Breast epithelium (tissue), 4 donors: ENCODE results near the gene LYG1. TPM values are rescaled to one million over a fixed set of nuclear protein-coding genes. Genes with fewer than 3 reads are reported as not detected.
"Not testable (repeated sequence)": the region's sequence is repeated elsewhere in the genome, so short reads cannot be mapped to it uniquely, and the experiment has no call there.

Source experiments
- DNase-seq, 2 donors: peaks; one replicate each; pipeline ENCODE4 v3.0.0-alpha.2; 2019; ENCODE audit warnings: low spot score in 2 of 2
- H3K27ac ChIP-seq, 2 donors: fragments of 200-600 bp; sonication (generic) in 1 of 2; one replicate each; pipeline ENCODE4 v1.5.1; 2016 to 2019; ENCODE audit warnings: mild to moderate bottlenecking in 1 of 2
- H3K27me3 ChIP-seq, 2 donors: fragments of 200-600 bp; sonication (generic) in 1 of 2; one replicate each; pipeline versions ENCODE4 v1.5.1 to v1.6.0; 2017 to 2019; ENCODE audit warnings: control low read depth in 1 of 2, mild to moderate bottlenecking in 1 of 2
- H3K36me3 ChIP-seq: fragments of 200-600 bp; one replicate; pipeline ENCODE4 v1.5.1; 2019
- H3K4me1 ChIP-seq, 2 donors: fragments of 200-600 bp; sonication (generic); one replicate each; pipeline ENCODE4 v1.5.1; 2016 to 2019; ENCODE audit warnings: control low read depth in 1 of 2
- H3K4me3 ChIP-seq, 3 donors: fragments of 200-600 bp; sonication (generic); 1 replicate in 2 of 3; 2 replicates in 1 of 3; pipeline ENCODE4 v1.5.1; 2016 to 2019; ENCODE audit warnings: mild to moderate bottlenecking in 3 of 3, moderate library complexity in 2 of 3
- H3K9me3 ChIP-seq, 2 donors: fragments of 200-600 bp; sonication (generic) in 1 of 2; one replicate each; pipeline ENCODE4 v1.5.1; 2016 to 2019; ENCODE audit warnings: control low read depth in 1 of 2
- POLR2A ChIP-seq: fragments of 450-650 bp; IDR thresholded peaks from one replicate; pipeline ENCODE4 v1.6.1; 2016; ENCODE audit warnings: antibody characterized with exemption, mild to moderate bottlenecking, moderate library complexity
- POLR2AphosphoS5 ChIP-seq, 3 donors: sonication (generic); formaldehyde crosslinking; IDR thresholded peaks; one replicate each; pipeline ENCODE4 v1.6.1; 2017; ENCODE audit warnings: antibody characterized with exemption in 3 of 3
- intact Hi-C: fragments of 100-400 bp; cut with DNase I; formaldehyde crosslinking; loops from one replicate; pipeline ENCODE4 v1.15.1; 2023; ENCODE audit warnings: low total_unique reads
- total RNA-seq, 3 donors: library from RNA; depleted of rRNA; stranded (reverse); fragments of >200 nt; gene quantifications; one replicate each; pipeline ENCODE4 v1.1.0, GENCODE V29; 2016
- TF ChIP-seq, protein P1 (sequence below), 3 donors: fragments of 450-650 bp; IDR thresholded peaks; one replicate each; pipeline ENCODE4 v1.5.1; 2016 to 2017; ENCODE audit warnings: antibody characterized with exemption in 3 of 3, mild to moderate bottlenecking in 3 of 3, moderate library complexity in 3 of 3

Gene LYG1
- total RNA-seq = 1 to 10 TPM in 2 of 3 donors, under 1 TPM in 1; 0.80 to 4.3 (median 2.2) TPM

DNA sequence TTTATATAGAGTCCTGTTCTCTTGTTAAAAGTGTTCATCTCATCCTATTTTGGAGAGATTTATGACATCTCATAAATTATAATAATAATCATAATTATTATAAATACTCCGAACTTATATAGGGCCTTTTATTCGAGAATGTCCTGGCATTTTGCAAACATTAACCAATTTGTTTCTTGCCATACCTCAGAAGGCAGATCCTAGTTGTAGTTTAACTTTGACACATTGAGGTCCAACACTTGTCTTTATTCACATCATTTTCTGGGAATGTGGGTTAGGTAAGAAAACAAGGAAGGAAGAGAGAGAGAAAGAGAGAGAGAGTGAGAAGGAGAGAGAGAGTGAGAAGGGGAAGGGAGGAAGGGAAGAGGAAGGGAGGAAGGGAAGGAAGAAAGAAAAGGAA is at the start of gene LYG1:
Gene LYG1, minus strand, starts transcription at position 101 of the 400 bp plus-strand sequence. CDS start 5,527 bp downstream, outside the sequence.
- not testable (repeated sequence) for H3K4me1 ChIP-seq

DNA sequence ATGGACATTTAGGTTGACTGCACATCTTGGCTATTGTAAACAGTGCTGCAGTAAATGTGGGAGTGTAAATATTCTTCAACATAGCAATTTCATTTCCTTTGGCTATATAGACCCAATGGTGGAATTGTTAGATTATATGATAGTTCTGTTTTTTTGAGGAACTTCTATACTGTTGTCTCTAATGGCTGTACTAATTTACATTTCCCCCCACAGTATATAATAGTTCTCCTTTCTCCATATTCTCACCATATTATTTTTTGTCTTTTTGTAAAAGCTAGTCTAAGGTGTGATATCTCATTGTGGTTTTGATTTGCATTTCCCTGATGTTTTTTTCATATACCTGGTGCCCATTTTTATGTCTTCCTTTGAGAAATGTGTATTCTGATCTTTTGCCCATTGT is 49.2 kb upstream of the LYG1 start:
- H3K27ac ChIP-seq = no peak overlapping the region
- intact Hi-C loops = no loop called here

More for the DNA sequence above, at the start of gene LYG1:
- H3K4me3 ChIP-seq, H3K36me3 ChIP-seq, H3K9me3 ChIP-seq, DNase-seq, H3K27me3 ChIP-seq, H3K27ac ChIP-seq, intact Hi-C loops: not testable (repeated sequence)

DNA sequence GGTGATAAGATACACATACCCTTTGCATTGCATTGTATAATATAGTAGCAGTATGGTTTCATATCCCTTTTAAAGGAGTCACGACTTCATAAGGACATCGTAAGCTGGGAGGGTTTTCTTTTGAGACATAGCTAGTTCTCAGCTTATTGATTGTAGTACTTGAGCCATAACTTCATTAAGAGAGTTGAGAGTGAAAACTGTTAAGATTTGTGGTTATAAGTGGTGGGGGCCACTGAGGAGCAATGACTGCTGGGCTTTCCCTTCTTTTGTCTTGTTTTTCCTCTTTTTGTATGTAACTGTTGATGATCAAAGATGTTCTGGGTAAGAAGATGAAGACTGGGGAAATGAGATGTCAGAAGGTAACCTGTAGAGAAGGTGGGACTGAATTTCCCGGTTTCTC is 47.2 kb upstream of the LYG1 start:
- no peaks in the 10 kb centered on the region for H3K27me3 ChIP-seq
- no peak overlapping the region for H3K4me3 ChIP-seq
- H3K9me3 ChIP-seq = no peaks in the 10 kb centered on the region
- H3K27ac ChIP-seq = no peak overlapping the region
- intact Hi-C loops = no loop called here
- no peaks in the 10 kb centered on the region for H3K4me1 ChIP-seq
- DNase-seq = no peak
- no peak for TF ChIP-seq POLR2A
- H3K36me3 ChIP-seq = no peaks in the 10 kb centered on the region

More for the DNA sequence above, 49.2 kb upstream of the LYG1 start:
- no peaks in the 10 kb centered on the region for H3K4me1 ChIP-seq
- TF ChIP-seq, protein P1, sequence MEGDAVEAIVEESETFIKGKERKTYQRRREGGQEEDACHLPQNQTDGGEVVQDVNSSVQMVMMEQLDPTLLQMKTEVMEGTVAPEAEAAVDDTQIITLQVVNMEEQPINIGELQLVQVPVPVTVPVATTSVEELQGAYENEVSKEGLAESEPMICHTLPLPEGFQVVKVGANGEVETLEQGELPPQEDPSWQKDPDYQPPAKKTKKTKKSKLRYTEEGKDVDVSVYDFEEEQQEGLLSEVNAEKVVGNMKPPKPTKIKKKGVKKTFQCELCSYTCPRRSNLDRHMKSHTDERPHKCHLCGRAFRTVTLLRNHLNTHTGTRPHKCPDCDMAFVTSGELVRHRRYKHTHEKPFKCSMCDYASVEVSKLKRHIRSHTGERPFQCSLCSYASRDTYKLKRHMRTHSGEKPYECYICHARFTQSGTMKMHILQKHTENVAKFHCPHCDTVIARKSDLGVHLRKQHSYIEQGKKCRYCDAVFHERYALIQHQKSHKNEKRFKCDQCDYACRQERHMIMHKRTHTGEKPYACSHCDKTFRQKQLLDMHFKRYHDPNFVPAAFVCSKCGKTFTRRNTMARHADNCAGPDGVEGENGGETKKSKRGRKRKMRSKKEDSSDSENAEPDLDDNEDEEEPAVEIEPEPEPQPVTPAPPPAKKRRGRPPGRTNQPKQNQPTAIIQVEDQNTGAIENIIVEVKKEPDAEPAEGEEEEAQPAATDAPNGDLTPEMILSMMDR (IDR thresholded peaks at IDR 0.05) = no peak
- TF ChIP-seq POLR2A (no peak), POLR2AphosphoS5 (IDR thresholded peaks at IDR 0.05) (no peak)
- no peak for DNase-seq
- H3K36me3 ChIP-seq = no peaks in the 10 kb centered on the region
- no peaks in the 10 kb centered on the region for H3K27me3 ChIP-seq
- H3K4me3 ChIP-seq = no peak overlapping the region
- H3K9me3 ChIP-seq = no peaks in the 10 kb centered on the region

DNA sequence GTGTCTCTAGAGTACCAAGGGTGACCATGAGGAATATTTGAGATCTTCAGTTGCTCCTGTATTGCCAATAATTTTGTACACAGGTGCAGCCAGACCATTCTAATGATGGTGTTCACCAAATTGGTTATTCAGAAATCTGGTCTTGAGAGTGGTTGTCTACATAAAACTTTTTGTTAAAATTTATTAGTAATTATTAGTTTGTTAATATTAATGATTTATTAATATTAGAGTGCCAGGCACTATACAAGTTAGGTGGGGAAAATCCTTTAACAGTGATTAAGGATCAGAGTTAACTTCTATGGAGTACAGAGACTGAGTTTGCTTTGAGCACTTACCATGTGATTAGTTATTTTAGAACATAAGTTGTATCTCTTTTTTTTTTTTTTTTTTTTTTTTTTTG is 45.2 kb upstream of the LYG1 start:
- intact Hi-C loops = no loop called here
- H3K9me3 ChIP-seq = no peaks in the 10 kb centered on the region
- TF ChIP-seq POLR2AphosphoS5 (IDR thresholded peaks at IDR 0.05) = no peak
- TF ChIP-seq, protein P1 (IDR thresholded peaks at IDR 0.05) = no peak
- no peak for TF ChIP-seq POLR2A
- H3K36me3 ChIP-seq = no peaks in the 10 kb centered on the region
- no peak overlapping the region for H3K27ac ChIP-seq
- DNase-seq = no peak
- no peak overlapping the region for H3K4me3 ChIP-seq
- no peaks in the 10 kb centered on the region for H3K4me1 ChIP-seq
- H3K27me3 ChIP-seq = no peaks in the 10 kb centered on the region

DNA sequence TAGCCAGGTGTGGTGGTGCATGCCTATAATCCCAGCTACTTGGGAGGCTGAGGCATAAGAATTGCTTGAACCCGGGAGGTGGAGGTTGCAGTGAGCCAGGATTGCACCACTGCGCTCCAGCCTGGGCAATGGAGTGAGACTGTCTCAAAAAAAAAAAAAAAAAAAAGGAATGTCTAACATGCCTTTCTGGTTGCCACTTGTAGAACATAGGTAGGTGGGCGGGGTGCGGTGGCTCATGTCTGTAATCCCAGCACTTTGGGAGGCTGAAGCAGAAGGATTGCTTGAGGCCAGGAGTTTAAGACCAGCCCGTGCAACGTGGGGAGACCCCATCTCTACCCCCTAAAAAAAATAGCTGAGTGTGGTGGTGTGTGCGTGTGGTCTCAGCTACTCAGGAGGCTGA is 44.4 kb upstream of the LYG1 start:
- H3K36me3 ChIP-seq, DNase-seq, H3K4me3 ChIP-seq, intact Hi-C loops, H3K27me3 ChIP-seq, H3K27ac ChIP-seq, H3K9me3 ChIP-seq, H3K4me1 ChIP-seq: not testable (repeated sequence)

DNA sequence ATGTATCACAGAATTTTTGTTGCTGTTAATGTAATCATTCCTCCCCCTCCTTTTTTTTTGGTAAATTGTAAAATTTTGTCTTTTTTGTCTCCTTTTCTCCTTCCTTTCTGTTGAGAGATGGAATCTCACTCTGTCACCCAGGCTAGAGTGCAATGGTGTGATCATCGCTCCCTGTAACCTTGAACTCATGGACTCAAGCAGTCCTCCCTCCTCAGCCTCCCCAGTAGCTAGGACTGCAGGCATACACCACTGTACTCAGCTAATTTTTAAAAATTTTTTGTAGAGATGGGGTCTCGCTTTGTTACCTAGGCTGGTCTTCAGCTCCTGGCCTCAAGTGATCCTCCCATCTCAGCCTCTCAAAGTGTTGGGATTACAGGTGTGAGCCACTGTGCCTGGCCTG is 41.5 kb upstream of the LYG1 start:
- Histone ChIP-seq H3K36me3 (no peaks in the 10 kb centered on the region), H3K9me3 (no peaks in the 10 kb centered on the region), H3K4me1 (peaks cover 0 to 4% of the 10 kb centered on the region in 2 donors), H3K27ac (no peak overlapping the region), H3K27me3 (no peaks in the 10 kb centered on the region), H3K4me3 (no peak overlapping the region)
- no peak for DNase-seq
- intact Hi-C loops = no loop called here
- TF ChIP-seq POLR2AphosphoS5 (IDR thresholded peaks at IDR 0.05) (no peak), POLR2A (no peak)
- TF ChIP-seq, protein P1 (IDR thresholded peaks at IDR 0.05) = no peak

DNA sequence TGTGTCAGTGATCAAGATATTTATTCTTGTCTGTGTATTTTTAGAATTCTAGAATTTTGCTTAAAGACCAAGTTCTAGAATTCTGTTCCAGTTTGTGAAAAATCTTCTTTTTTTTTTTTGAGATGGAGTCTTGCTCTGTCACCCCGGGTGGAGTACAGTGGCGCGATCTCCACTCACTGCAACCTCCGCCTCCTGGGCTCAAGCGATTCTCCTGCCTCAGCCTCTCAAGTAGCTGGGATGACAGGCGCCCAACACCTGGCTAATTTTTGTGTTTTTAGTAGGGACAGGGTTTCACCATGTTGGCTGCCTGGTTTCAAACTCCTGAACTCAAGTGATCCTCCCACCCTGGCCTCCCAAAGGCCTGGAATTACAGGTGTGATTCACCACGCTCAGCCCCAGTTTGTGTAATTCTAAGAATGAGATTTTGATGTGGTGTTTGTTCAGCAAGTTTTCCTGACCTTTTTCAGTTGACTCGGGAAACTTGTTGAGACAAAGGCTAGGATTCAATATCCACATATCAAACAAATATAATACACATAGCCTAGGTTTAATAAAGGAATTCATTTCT is 39.8 kb upstream of the LYG1 start:
- TF ChIP-seq, protein P1 (IDR thresholded peaks at IDR 0.05) = no peak
- TF ChIP-seq POLR2AphosphoS5 (IDR thresholded peaks at IDR 0.05) (no peak), POLR2A (no peak)
- no peak for DNase-seq
- Histone ChIP-seq H3K27ac (no peak overlapping the region), H3K9me3 (no peaks in the 10 kb centered on the region), H3K27me3 (no peaks in the 10 kb centered on the region), H3K36me3 (no peaks in the 10 kb centered on the region), H3K4me1 (peaks cover 0 to 4% of the 10 kb centered on the region in 2 donors), H3K4me3 (no peak overlapping the region)
- intact Hi-C loops = no loop called here
